Measurements from ENCODE around the gene MAPK8IP3. TPM values are rescaled to one million over a fixed set of nuclear protein-coding genes. Genes with fewer than 3 reads are reported as not detected.

The MAPK8IP3 gene
- polyA plus RNA-seq, 1 donor from 2014 or later, result 5.9 TPM

DNA sequence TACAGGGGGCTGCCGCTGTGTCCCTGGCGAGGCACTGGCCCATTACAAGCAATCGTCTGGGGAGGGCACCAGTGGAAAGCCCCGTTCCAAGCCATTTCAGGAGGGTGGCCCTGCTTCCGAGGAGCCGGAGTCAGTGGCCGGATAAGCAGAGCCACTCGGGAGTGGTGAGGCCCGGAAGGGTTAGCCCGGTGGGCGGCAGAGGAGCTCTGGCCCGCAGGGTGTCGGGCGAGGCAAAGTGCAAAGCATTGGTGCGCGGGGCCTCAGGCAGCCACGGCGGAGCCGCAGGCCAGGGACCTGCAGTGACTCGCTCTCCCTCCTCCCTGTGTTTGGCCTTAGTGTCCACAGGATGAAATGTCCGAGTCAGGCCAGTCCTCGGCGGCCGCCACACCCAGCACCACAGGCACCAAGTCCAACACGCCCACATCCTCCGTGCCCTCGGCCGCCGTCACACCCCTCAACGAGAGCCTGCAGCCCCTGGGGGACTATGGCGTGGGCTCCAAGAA lies 40.7 kb downstream of the MAPK8IP3 start:
- peak overlapping the region in 1 of 4 donors; percentile 17 for H3K4me3 Mint-ChIP-seq
- no peak overlapping the region for H3K27ac Mint-ChIP-seq
- no peaks in the 10 kb centered on the region for H3K4me1 Mint-ChIP-seq
- H3K9me3 Mint-ChIP-seq, result no peaks in the 10 kb centered on the region
- no peaks in the 10 kb centered on the region for H3K36me3 Mint-ChIP-seq
- H3K27me3 Mint-ChIP-seq, result no peaks in the 10 kb centered on the region

DNA sequence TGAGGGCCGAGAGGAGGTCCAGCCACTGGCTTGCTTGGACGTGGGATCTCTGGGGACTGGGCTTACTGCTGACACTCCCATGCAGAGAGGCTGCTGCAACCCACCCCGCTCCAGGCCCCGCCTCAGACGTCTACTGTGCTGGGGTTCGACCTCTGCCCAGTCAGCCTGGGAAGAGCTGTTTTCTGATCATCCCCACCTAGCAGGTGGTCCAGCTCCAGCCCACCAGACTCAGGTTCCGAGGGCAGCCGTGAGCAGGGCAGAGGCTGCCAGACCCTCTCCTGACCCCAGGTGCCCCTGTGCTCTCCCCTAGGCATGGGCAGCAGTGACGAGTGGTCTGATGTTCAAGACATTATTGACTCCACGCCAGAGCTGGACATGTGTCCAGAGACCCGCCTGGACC lies 41.9 kb downstream of the MAPK8IP3 start:
- no peaks in the 10 kb centered on the region for H3K27me3 Mint-ChIP-seq
- no peaks in the 10 kb centered on the region for H3K36me3 Mint-ChIP-seq

DNA sequence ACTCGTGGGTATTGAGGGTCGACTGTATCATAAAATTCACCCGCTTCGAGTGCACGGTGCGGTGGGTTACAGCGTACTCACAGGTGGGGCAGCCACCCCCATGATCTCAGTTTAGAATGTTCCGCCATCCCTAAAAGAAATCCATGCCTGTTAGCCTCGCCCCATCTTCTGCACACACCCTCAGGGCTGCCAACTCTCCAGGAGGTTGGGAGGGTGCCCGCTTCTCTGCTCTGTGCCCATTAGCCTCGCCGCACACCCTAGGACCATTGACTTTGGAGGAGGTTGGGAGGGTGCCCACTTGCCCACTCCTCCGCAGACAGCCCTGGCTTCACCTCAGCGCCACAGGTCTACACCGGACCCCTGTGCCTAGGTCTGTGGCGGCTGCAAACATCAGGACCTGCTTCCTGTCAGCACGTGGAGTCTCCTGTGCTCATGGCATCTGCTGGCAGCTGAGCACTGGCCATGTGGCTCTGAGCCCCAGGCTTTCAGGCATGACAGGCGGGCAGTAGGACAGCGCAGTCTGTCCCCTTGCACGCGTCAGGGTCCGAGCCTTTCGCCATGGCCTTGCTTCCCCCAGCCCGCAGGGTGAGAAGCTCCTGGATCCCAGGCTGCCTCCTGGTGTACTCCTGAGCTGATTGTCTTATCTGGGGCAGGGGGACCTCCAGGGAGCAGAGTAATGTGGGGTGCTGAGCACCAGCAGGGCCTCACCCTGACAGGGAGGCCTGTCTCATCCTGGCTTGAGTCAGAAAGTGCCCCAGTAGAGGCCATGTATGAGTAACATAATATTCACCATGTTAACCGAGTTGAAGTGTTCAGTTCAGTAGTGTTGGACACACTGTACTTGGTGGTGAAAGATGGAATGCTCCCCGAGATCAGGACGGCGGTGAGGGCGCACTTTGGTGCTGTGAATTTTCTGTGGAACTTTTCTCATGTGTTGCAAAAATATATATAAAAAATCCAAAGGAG lies 43.4 kb downstream of the MAPK8IP3 start:
- H3K4me3 Mint-ChIP-seq, result no peak overlapping the region
- H3K9me3 Mint-ChIP-seq, result no peaks in the 10 kb centered on the region
- H3K4me1 Mint-ChIP-seq, result no peaks in the 10 kb centered on the region
- peak overlapping the region in 2 of 3 donors; percentile 32 to 53 for H3K27ac Mint-ChIP-seq
- H3K27me3 Mint-ChIP-seq, result no peaks in the 10 kb centered on the region
- no peaks in the 10 kb centered on the region for H3K36me3 Mint-ChIP-seq

More for the DNA sequence above, 41.9 kb downstream of the MAPK8IP3 start:
- H3K4me3 Mint-ChIP-seq, result no peak overlapping the region
- H3K27ac Mint-ChIP-seq, result no peak overlapping the region
- no peaks in the 10 kb centered on the region for H3K9me3 Mint-ChIP-seq
- no peaks in the 10 kb centered on the region for H3K4me1 Mint-ChIP-seq

DNA sequence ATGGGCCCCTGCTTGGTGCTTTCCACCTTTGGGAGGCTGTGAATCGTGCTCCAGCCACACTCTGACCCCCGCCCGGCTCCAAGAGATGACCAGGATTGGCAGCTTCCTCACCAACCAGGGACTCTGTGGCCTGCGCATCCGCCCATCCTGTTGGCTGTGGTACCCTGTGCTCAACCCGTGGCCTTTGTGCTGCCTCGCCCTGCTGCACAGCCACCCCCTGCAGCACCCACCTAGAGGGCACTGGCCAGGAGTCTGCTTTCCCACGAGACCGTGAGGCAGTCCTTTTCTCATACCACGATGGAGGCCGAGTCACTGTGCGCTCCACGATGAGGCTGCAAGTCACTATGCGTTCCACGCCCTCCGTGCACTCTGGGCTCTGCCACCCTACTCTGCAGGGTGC lies 46.0 kb downstream of the MAPK8IP3 start:
- no peak overlapping the region for H3K27ac Mint-ChIP-seq
- no peaks in the 10 kb centered on the region for H3K27me3 Mint-ChIP-seq
- no peak overlapping the region for H3K4me3 Mint-ChIP-seq
- no peaks in the 10 kb centered on the region for H3K9me3 Mint-ChIP-seq
- no peaks in the 10 kb centered on the region for H3K36me3 Mint-ChIP-seq
- no peaks in the 10 kb centered on the region for H3K4me1 Mint-ChIP-seq

DNA sequence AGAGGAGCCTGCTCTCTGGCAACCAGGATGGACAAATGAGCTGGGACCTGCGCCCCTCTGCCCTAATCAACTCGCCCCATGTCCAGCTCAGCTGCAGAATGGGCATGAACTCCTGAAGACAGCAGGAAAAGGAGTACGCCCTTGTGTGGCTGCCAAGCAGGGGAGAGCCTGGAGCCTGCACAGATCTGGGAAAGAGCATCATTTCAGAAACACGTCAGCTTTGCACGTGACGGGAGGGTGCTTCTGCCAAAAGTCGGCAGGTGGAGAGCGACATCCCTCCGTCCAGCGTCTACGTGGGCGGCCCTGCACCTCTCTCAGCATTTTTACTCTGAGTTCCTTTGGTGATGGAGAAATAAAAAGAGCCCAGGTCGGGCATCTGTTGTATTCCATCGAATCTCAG lies 46.9 kb downstream of the MAPK8IP3 start:
- H3K27me3 Mint-ChIP-seq, result no peaks in the 10 kb centered on the region
- H3K36me3 Mint-ChIP-seq, result no peaks in the 10 kb centered on the region

DNA sequence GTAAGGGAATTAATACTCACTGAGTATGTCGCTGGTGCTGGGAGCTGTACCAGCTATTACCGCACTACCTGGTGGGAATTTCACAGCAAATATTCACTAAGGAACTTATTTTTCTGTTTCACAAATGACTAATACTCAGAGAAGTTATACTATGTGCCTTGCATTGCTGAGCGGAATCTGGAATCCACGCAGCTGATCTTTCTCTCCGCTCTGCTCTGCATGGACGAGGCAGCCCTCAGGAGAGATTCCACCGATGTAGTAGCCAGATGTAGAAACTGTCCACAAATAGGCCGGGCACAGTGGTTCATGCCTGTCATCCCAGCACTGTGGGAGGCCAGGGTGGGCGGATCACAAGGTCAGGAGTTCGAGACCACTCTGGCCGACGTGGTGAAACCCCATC lies 48.2 kb downstream of the MAPK8IP3 start:
- no peaks in the 10 kb centered on the region for H3K4me1 Mint-ChIP-seq
- H3K27me3 Mint-ChIP-seq, result no peaks in the 10 kb centered on the region
- no peaks in the 10 kb centered on the region for H3K36me3 Mint-ChIP-seq
- no peaks in the 10 kb centered on the region for H3K9me3 Mint-ChIP-seq
- H3K4me3 Mint-ChIP-seq, result no peak overlapping the region
- no peak overlapping the region for H3K27ac Mint-ChIP-seq

More for the DNA sequence above, 46.9 kb downstream of the MAPK8IP3 start:
- Mint-ChIP-seq H3K27ac (peak overlapping the region in 2 of 3 donors; percentile 73), H3K4me1 (no peaks in the 10 kb centered on the region), H3K9me3 (no peaks in the 10 kb centered on the region), H3K4me3 (no peak overlapping the region)

DNA sequence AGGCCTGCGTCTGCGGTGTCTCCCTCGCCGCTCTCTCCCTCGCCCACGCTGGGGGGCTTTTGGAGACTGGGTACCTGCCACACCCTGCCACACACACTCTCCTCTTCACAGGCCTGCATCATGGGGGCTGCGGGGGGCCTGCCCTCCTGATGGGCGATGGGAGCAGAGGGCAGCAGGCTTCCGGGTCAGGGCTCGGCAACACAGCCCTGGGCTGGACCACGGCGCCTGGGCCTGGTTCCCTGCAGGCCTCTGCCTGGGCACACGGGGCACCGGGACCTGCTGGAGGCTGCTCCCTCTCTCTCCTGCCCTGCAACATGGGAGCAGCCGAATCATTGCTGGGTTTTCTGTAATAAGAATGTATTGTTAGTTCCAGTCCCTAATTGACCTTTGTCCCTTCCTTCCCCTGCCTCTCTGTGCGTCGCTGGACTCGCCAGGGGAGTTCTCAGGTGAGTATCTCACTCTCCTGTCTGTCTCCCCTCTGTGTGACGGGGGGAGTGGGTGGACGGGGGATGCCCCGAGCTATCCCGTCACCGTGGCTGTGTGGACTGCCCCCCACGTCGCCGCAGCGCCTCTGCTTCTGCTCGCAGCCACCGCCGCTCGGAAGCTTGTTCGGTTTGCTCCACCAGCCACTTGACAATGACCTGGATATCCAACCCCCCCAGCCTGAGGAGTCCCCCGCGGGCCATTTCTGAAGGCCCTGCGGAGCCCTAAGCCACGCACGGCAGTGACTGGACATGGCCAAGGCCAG lies 51.9 kb downstream of the MAPK8IP3 start:
- Mint-ChIP-seq H3K27me3 (no peaks in the 10 kb centered on the region), H3K27ac (peak overlapping the region in 1 of 3 donors; percentile 31), H3K4me3 (no peak overlapping the region), H3K36me3 (peaks cover 2% of the 10 kb centered on the region), H3K9me3 (no peaks in the 10 kb centered on the region), H3K4me1 (no peaks in the 10 kb centered on the region)

DNA sequence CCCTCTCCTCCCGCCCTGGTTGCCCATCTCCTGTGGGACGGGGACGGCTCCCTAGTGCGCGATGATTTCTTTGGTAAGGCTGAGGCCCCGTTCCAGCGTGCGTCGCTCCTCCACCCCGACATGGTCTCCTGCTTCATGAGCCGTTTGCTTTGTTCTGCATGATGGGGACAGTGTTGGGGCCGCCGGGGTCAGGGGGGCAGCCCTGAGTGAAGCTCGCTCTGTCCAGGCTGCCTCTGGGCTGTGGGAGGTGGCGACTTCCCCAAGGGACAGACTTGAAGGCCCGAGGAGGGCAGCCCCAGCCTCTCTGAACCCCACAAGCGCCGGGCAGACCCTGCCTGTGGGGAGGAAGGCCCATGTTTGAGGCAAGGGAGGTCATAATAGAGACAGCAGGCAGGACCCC lies 52.9 kb downstream of the MAPK8IP3 start:
- no peak overlapping the region for H3K27ac Mint-ChIP-seq

DNA sequence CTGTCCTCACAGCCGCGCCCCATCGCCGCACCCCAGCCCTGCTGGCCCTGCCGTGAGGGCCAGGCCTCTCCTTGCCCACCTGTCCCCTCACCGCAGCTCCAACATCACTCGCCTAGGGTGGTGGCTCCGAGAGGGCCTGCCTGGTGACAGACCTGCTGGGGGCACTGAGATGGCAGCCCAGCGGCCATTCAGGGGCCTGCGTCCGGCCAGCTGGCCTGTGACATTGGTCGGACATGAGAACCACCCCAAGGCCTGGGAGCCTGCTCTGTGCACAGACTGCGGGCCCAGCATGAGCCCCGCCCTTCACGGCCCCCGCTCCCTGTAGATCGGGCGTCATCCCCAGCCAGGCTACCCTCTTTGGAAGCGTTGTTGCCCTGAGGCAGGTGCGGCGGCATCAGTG lies 53.5 kb downstream of the MAPK8IP3 start:
- H3K36me3 Mint-ChIP-seq, result peaks cover 2% of the 10 kb centered on the region
- no peaks in the 10 kb centered on the region for H3K27me3 Mint-ChIP-seq
- no peaks in the 10 kb centered on the region for H3K9me3 Mint-ChIP-seq
- no peak overlapping the region for H3K4me3 Mint-ChIP-seq
- no peak overlapping the region for H3K27ac Mint-ChIP-seq
- no peaks in the 10 kb centered on the region for H3K4me1 Mint-ChIP-seq

More for the DNA sequence above, 52.9 kb downstream of the MAPK8IP3 start:
- no peaks in the 10 kb centered on the region for H3K27me3 Mint-ChIP-seq
- H3K4me3 Mint-ChIP-seq, result peak overlapping the region in 1 of 4 donors; percentile 51
- H3K9me3 Mint-ChIP-seq, result no peaks in the 10 kb centered on the region
- peaks cover 2% of the 10 kb centered on the region for H3K36me3 Mint-ChIP-seq
- H3K4me1 Mint-ChIP-seq, result no peaks in the 10 kb centered on the region

DNA sequence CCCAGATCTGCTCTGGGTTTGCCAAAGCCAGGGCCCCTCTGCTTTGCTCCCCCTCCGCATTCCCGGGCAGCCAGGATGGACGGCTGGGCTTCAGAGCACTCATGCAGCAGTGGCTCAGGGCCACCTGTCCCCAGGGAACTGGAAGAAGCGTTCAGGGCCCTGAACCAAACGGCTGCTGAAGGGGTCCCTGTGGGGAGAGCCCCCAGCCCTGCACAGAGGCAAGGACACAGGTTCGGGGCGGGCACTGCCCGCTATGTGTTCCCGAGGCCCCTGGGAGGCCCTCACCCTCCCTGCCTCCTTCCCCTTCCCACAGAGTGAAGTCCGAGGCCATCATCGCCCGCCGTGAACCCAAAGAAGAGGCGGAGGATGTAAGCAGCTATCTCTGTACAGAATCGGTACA lies 54.9 kb downstream of the MAPK8IP3 start:
- Mint-ChIP-seq H3K27ac (peak overlapping the region; percentile 25 to 35 (median 31)), H3K4me3 (no peak overlapping the region), H3K4me1 (no peaks in the 10 kb centered on the region), H3K27me3 (no peaks in the 10 kb centered on the region), H3K9me3 (no peaks in the 10 kb centered on the region), H3K36me3 (peaks cover 3% of the 10 kb centered on the region)

DNA sequence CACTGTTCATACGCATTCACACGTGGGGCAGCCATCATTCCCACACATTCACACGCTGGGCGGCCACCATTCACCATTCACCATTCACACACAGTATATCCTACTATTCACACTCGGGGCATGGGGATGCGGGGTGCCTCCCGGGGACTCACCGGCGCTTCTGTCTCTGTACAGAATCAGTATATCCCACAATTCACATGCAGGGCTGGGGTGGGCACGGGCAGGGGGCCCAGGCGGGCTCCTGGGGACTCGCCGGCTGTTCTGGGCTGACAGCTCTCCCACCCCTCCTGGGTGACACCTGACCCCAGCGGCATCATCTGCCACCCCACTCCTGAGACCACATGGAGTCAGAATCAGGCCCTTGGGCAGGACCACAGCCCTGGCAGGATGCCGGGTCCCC lies 55.8 kb downstream of the MAPK8IP3 start:
- Mint-ChIP-seq H3K27ac (peak overlapping the region in 1 of 3 donors; percentile 84), H3K9me3 (no peaks in the 10 kb centered on the region), H3K4me1 (no peaks in the 10 kb centered on the region), H3K27me3 (no peaks in the 10 kb centered on the region), H3K36me3 (peaks cover 3% of the 10 kb centered on the region), H3K4me3 (no peak overlapping the region)

DNA sequence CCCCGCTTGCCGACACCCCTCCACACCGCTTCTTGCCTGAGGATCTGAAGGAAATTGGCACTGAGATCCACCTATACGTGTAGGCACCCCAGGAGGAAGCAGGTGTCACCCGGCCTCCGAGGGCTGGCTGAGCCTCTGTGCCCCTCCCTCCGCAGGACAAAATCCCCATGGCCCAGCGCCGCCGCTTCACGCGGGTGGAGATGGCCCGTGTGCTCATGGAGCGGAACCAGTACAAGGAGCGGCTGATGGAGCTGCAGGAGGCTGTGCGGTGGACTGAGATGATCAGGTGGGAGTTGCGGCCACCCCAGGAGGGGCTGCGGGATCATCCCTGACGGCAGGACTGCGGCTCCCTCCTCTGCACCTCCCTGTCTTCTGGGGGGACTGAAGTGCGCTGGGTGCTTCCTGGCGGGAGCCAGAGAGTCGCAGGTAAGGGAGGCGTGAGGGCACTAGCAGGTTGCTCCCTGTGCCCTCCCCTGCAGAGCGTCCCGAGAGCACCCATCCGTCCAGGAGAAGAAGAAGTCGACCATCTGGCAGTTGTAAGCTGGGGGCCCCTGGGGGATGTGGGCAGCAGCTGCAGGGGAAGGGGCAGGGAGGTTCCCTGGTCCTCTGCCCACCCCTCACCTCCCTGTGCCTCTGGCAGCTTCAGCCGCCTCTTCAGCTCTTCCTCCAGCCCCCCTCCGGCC lies 56.3 kb downstream of the MAPK8IP3 start:
- H3K27me3 Mint-ChIP-seq, result no peaks in the 10 kb centered on the region
- H3K27ac Mint-ChIP-seq, result peak overlapping the region in 1 of 3 donors; percentile 84
- H3K36me3 Mint-ChIP-seq, result peaks cover 3% of the 10 kb centered on the region
- H3K4me3 Mint-ChIP-seq, result no peak overlapping the region
- no peaks in the 10 kb centered on the region for H3K9me3 Mint-ChIP-seq
- H3K4me1 Mint-ChIP-seq, result no peaks in the 10 kb centered on the region

DNA sequence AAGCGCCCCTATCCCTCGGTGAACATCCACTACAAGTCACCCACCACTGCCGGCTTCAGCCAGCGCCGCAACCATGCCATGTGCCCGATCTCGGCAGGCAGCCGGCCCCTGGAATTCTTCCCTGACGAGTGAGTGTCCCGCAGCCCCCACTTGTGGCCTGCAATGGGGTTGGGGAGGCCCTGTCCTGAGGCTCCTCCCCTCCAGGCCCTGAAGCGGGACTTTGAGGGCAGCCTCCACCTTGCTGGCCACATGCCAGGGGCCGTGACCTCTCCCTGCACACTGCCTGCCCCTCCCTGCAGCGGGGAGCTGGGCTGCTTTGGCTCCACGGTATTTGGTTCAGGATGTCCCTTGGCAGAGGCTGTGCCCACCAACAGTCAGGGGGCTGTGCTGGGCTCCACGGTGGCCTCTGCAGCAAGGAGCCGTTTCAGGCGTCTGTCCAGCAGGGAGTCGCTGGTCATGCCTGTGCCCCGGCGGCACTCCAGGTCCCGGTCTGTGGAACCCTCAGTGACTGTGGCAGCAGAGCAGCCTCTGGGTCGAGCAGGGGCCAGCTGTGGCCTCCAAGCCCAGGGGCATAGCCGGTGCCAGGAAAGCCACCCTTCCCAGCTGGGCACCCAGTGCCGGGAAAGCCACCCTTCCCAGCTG lies 57.0 kb downstream of the MAPK8IP3 start:
- Mint-ChIP-seq H3K36me3 (peaks cover 3% of the 10 kb centered on the region), H3K27me3 (no peaks in the 10 kb centered on the region), H3K4me3 (no peak overlapping the region), H3K27ac (peak overlapping the region in 1 of 3 donors; percentile 84), H3K4me1 (no peaks in the 10 kb centered on the region), H3K9me3 (no peaks in the 10 kb centered on the region)

All from IgD-negative memory B cell (primary cell).